ENCODE results near the gene RASSF8.

RASSF8 gene

DNA sequence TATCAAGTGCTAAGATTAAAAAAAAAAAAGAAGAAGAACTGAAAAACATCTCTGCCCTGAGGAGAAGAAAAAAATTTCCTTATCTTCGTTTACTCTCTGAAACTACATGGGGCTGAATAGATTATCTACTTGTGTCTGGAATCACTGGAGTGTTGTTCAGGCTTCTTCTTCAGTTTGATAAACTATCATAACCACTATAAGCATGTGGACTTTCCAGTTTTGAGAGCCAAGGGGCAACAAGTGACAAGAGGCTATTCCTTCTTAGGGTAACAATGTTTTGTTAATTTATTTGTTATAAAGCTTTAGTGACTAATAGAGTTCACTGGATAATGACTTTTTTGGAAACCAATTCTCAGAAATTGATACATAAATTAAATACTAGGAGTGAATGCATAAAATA, 19.9 kb upstream of the RASSF8 start:
- H3F3A ChIP-seq (ENCODE audit: control insufficient read depth, insufficient read depth), result no peaks in the 10 kb centered on the region
- H3K27ac ChIP-seq (ENCODE audit: low read depth, low read length), result no peak overlapping the region
- no peak for TF ChIP-seq EZH2phosphoT487 (IDR thresholded peaks at IDR 0.05; ENCODE audit: borderline replicate concordance, low read length)
- TF ChIP-seq, protein P1, sequence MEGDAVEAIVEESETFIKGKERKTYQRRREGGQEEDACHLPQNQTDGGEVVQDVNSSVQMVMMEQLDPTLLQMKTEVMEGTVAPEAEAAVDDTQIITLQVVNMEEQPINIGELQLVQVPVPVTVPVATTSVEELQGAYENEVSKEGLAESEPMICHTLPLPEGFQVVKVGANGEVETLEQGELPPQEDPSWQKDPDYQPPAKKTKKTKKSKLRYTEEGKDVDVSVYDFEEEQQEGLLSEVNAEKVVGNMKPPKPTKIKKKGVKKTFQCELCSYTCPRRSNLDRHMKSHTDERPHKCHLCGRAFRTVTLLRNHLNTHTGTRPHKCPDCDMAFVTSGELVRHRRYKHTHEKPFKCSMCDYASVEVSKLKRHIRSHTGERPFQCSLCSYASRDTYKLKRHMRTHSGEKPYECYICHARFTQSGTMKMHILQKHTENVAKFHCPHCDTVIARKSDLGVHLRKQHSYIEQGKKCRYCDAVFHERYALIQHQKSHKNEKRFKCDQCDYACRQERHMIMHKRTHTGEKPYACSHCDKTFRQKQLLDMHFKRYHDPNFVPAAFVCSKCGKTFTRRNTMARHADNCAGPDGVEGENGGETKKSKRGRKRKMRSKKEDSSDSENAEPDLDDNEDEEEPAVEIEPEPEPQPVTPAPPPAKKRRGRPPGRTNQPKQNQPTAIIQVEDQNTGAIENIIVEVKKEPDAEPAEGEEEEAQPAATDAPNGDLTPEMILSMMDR (IDR thresholded peaks at IDR 0.05; ENCODE audit: low read depth, low read length, poor library complexity, severe bottlenecking), result no peak
- H3K4me3 ChIP-seq (ENCODE audit: low read length), result no peak overlapping the region
- H3K79me2 ChIP-seq (ENCODE audit: control insufficient read depth, low read length), result no peaks in the 10 kb centered on the region
- no peaks in the 10 kb centered on the region for H3K36me3 ChIP-seq (ENCODE audit: control insufficient read depth, low read length)
- H3K4me2 ChIP-seq (ENCODE audit: low read length), result no peak overlapping the region
- no peaks in the 10 kb centered on the region for H3K27me3 ChIP-seq (ENCODE audit: control insufficient read depth, low read length)
- H3K9me2 ChIP-seq (replicated peaks; ENCODE audit: control insufficient read depth, low read length), result no peaks in the 10 kb centered on the region
- no peaks in the 10 kb centered on the region for H4K20me1 ChIP-seq (ENCODE audit: control insufficient read depth, insufficient read depth, low read depth, low read length)
- H3K4me1 ChIP-seq (ENCODE audit: control insufficient read depth, low read length), result no peaks in the 10 kb centered on the region
- no peaks in the 10 kb centered on the region for H3K9me3 ChIP-seq (ENCODE audit: control insufficient read depth, insufficient read depth, low read length)

DNA sequence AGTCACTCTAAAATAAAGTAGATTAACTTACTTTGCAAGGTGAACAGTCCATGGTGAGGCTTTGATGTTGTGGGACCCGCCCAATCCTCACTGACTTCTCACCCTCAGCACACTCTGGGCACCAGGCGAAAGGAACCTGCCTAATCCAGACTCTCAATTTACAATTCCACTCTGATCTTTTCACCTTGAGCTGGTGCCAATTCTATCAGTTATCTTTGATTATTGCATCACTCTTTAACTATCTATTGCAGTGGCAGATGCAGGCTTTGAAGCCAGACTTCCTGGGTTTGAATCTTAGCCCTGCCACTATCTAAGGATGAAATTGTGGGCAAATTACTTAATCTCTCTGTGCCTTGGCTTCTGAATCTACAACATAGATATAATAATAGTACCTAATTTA, 18.9 kb upstream of the RASSF8 start:
- Histone ChIP-seq H3K27me3 (ENCODE audit: control insufficient read depth, low read length) (no peaks in the 10 kb centered on the region), H3K9me2 (replicated peaks; ENCODE audit: control insufficient read depth, low read length) (no peaks in the 10 kb centered on the region), H3K9me3 (ENCODE audit: control insufficient read depth, insufficient read depth, low read length) (no peaks in the 10 kb centered on the region), H3K79me2 (ENCODE audit: control insufficient read depth, low read length) (no peaks in the 10 kb centered on the region), H3F3A (ENCODE audit: control insufficient read depth, insufficient read depth) (no peaks in the 10 kb centered on the region), H3K4me1 (ENCODE audit: control insufficient read depth, low read length) (no peaks in the 10 kb centered on the region), H3K27ac (ENCODE audit: low read depth, low read length) (no peak overlapping the region), H3K4me3 (ENCODE audit: low read length) (no peak overlapping the region), H3K4me2 (ENCODE audit: low read length) (no peak overlapping the region), H3K36me3 (ENCODE audit: control insufficient read depth, low read length) (no peaks in the 10 kb centered on the region), H4K20me1 (ENCODE audit: control insufficient read depth, insufficient read depth, low read depth, low read length) (no peaks in the 10 kb centered on the region)
- TF ChIP-seq, protein P1 (IDR thresholded peaks at IDR 0.05; ENCODE audit: low read depth, low read length, poor library complexity, severe bottlenecking), result no peak
- TF ChIP-seq EZH2phosphoT487 (IDR thresholded peaks at IDR 0.05; ENCODE audit: borderline replicate concordance, low read length), result no peak

DNA sequence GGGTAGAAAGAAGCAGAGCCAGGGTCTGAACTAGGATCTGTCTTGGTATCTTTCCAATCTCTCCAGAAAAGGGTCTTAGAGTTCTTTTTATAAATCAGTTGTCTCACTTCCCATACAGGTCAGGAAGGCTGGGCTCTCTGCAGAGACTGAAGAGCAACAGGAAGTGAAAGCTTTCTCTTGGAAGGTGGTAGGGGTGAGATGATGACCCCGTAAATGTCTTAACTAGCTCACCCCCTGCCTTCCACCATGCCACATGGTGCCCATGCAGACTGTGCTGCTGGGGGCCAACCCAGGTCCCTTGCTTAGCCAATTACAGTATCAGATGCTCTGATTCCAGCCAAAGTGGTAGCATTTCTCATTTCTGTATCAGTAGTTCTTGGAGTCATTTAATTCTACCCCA, 17.6 kb upstream of the RASSF8 start:
- no peaks in the 10 kb centered on the region for H3K4me1 ChIP-seq (ENCODE audit: control insufficient read depth, low read length)
- H3F3A ChIP-seq (ENCODE audit: control insufficient read depth, insufficient read depth), result no peaks in the 10 kb centered on the region
- no peaks in the 10 kb centered on the region for H3K36me3 ChIP-seq (ENCODE audit: control insufficient read depth, low read length)
- H3K9me2 ChIP-seq (replicated peaks; ENCODE audit: control insufficient read depth, low read length), result no peaks in the 10 kb centered on the region
- no peak for TF ChIP-seq EZH2phosphoT487 (IDR thresholded peaks at IDR 0.05; ENCODE audit: borderline replicate concordance, low read length)
- TF ChIP-seq, protein P1 (IDR thresholded peaks at IDR 0.05; ENCODE audit: low read depth, low read length, poor library complexity, severe bottlenecking), result no peak
- no peaks in the 10 kb centered on the region for H3K79me2 ChIP-seq (ENCODE audit: control insufficient read depth, low read length)
- no peak overlapping the region for H3K4me3 ChIP-seq (ENCODE audit: low read length)
- no peaks in the 10 kb centered on the region for H4K20me1 ChIP-seq (ENCODE audit: control insufficient read depth, insufficient read depth, low read depth, low read length)
- no peak overlapping the region for H3K27ac ChIP-seq (ENCODE audit: low read depth, low read length)
- no peak overlapping the region for H3K4me2 ChIP-seq (ENCODE audit: low read length)
- no peaks in the 10 kb centered on the region for H3K9me3 ChIP-seq (ENCODE audit: control insufficient read depth, insufficient read depth, low read length)
- H3K27me3 ChIP-seq (ENCODE audit: control insufficient read depth, low read length), result no peaks in the 10 kb centered on the region

DNA sequence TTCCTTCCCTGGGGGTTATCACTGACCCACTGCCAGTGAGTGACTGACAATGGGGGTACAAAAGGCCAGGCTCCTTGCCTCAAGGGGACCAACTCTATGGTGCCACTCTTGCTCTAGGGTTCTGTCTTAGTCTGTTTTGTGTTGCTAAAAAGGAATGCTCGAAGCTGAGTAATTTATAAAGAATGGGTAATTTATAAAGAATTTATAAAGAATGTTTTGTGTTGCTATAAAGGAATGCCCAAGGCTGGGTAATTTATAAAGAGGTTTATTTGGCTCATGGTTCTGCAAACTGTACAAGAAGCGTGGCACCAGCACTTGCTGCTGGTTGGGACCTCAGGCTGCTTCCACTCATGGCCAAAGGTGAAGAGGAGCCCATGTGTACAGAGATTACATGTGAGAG, 15.8 kb upstream of the RASSF8 start:
- H3K4me1 ChIP-seq (ENCODE audit: control insufficient read depth, low read length), result no peaks in the 10 kb centered on the region
- H4K20me1 ChIP-seq (ENCODE audit: control insufficient read depth, insufficient read depth, low read depth, low read length), result no peaks in the 10 kb centered on the region
- H3K27me3 ChIP-seq (ENCODE audit: control insufficient read depth, low read length), result no peaks in the 10 kb centered on the region
- no peak overlapping the region for H3K4me3 ChIP-seq (ENCODE audit: low read length)
- no peak overlapping the region for H3K27ac ChIP-seq (ENCODE audit: low read depth, low read length)
- H3K4me2 ChIP-seq (ENCODE audit: low read length), result no peak overlapping the region
- no peaks in the 10 kb centered on the region for H3K9me2 ChIP-seq (replicated peaks; ENCODE audit: control insufficient read depth, low read length)
- H3K79me2 ChIP-seq (ENCODE audit: control insufficient read depth, low read length), result no peaks in the 10 kb centered on the region
- TF ChIP-seq, protein P1 (IDR thresholded peaks at IDR 0.05; ENCODE audit: low read depth, low read length, poor library complexity, severe bottlenecking), result no peak
- TF ChIP-seq EZH2phosphoT487 (IDR thresholded peaks at IDR 0.05; ENCODE audit: borderline replicate concordance, low read length), result no peak
- no peaks in the 10 kb centered on the region for H3K36me3 ChIP-seq (ENCODE audit: control insufficient read depth, low read length)
- no peaks in the 10 kb centered on the region for H3K9me3 ChIP-seq (ENCODE audit: control insufficient read depth, insufficient read depth, low read length)
- H3F3A ChIP-seq (ENCODE audit: control insufficient read depth, insufficient read depth), result no peaks in the 10 kb centered on the region

Measured in DOHH2 (cell line).